OCI-LY7 (cell line): ENCODE data around the gene CLPSL2. TPM values are rescaled to one million over a fixed set of nuclear protein-coding genes. Genes with fewer than 3 reads are reported as not detected.

Source experiments
- BruUV-seq: library from RNA; stranded (reverse); fragments of 400-500 nt; replicated peaks from 2 replicates; lab custom pipeline; 2021; lab: Mats Ljungman, UMichigan
- CTCF ChIA-PET: fragments of 300-600 bp; sonication (Branson Sonifier 250); formaldehyde crosslinking; loops from one replicate; lab custom pipeline; 2022; ENCODE audit warnings: antibody characterized with exemption; ENCODE audit not compliant: unreplicated experiment; lab: Charles Lee
- POLR2A ChIA-PET: fragments of 300-600 bp; sonication (Branson Sonifier 250); formaldehyde crosslinking; loops from one replicate; lab custom pipeline; 2022; ENCODE audit warnings: antibody characterized with exemption; lab: Charles Lee
- DNase-seq: peaks from one replicate; pipeline ENCODE4 v3.0.0-alpha.2; 2015; ENCODE audit warnings: low spot score
- H2AFZ ChIP-seq: fragments of 200-600 bp; sonication (generic), shearing (Covaris generic); 2 replicates; pipeline ENCODE4 v1.6.1; 2014; ENCODE audit warnings: mild to moderate bottlenecking, antibody characterized with exemption, low read length, moderate library complexity
- H3K27ac ChIP-seq: fragments of 200-600 bp; sonication (generic); 2 replicates; pipeline ENCODE4 v1.5.1; 2014; ENCODE audit warnings: mixed run types, low read depth, mild to moderate bottlenecking, moderate library complexity, low read length, inconsistent platforms; ENCODE audit not compliant: poor library complexity, severe bottlenecking
- H3K36me3 ChIP-seq: fragments of 200-600 bp; sonication (generic); 2 replicates; pipeline ENCODE4 v1.6.1; 2014; ENCODE audit warnings: mild to moderate bottlenecking, antibody characterized with exemption, low read length, moderate library complexity, mixed read lengths; ENCODE audit not compliant: insufficient read depth
- H3K4me1 ChIP-seq: fragments of 200-600 bp; sonication (generic); 2 replicates; pipeline ENCODE4 v1.5.1; 2014; ENCODE audit warnings: mild to moderate bottlenecking, low read length; ENCODE audit not compliant: insufficient read depth, poor library complexity, severe bottlenecking
- H3K4me2 ChIP-seq: fragments of 200-600 bp; sonication (generic); 2 replicates; pipeline ENCODE4 v1.6.1; 2014; ENCODE audit warnings: mild to moderate bottlenecking, low read length
- H3K4me3 ChIP-seq: fragments of 200-600 bp; sonication (generic); 2 replicates; pipeline ENCODE4 v1.5.1; 2014; ENCODE audit warnings: mild to moderate bottlenecking, low read depth, low read length; ENCODE audit not compliant: poor library complexity, severe bottlenecking
- H3K79me2 ChIP-seq: fragments of 200-600 bp; sonication (generic); 2 replicates; pipeline ENCODE4 v1.6.1; 2016; ENCODE audit warnings: low read depth, mild to moderate bottlenecking, low read length, moderate library complexity, mixed read lengths; ENCODE audit not compliant: insufficient read depth
- H3K9me2 ChIP-seq: fragments of 200-600 bp; sonication (generic); 2 replicates; pipeline ENCODE4 v1.6.1; 2016; ENCODE audit warnings: mild to moderate bottlenecking, low read length, mixed read lengths; ENCODE audit not compliant: insufficient read depth
- H3K9me3 ChIP-seq: fragments of 200-600 bp; sonication (generic); 2 replicates; pipeline ENCODE4 v1.6.1; 2014; ENCODE audit warnings: mild to moderate bottlenecking, mixed run types, low read length, mixed read lengths
- H4K20me1 ChIP-seq: fragments of 200-600 bp; sonication (generic); 2 replicates; pipeline ENCODE4 v1.6.1; 2014; ENCODE audit warnings: mild to moderate bottlenecking, antibody characterized with exemption, low read length, moderate library complexity, mixed read lengths; ENCODE audit not compliant: insufficient read depth
- CTCF ChIP-seq: fragments of 200-600 bp; sonication (generic); conservative IDR thresholded peaks from 2 replicates; pipeline ENCODE4 v1.5.1; 2014; ENCODE audit warnings: mild to moderate bottlenecking, antibody characterized with exemption, low read length, moderate library complexity, mixed read lengths
- EZH2phosphoT487 ChIP-seq: fragments of 200-600 bp; sonication (generic); IDR thresholded peaks from 2 replicates; pipeline ENCODE4 v1.6.1; 2018; ENCODE audit warnings: low read depth, borderline replicate concordance, mild to moderate bottlenecking, mixed run types, antibody characterized with exemption, low read length, moderate library complexity, mixed read lengths
- intact Hi-C: fragments of 100-400 bp; cut with micrococcal nuclease; formaldehyde crosslinking; loops from one replicate; pipeline ENCODE4 v1.10.0; 2022; ENCODE audit not compliant: unreplicated experiment
- total RNA-seq, 2 experiments: library from RNA; depleted of rRNA in 1 of 2; stranded (reverse); fragments of >200 nt in 1 of 2; shearing (Covaris generic) in 1 of 2; gene quantifications; 2 replicates each; pipeline ENCODE4 v1.2.3, GENCODE V29; 2014 to 2022

Gene CLPSL2
- total RNA-seq, 2 experiments from 2014 or later, result not detected

- no peak for DNase-seq
- no peaks in the 10 kb centered on the region for H3K36me3 ChIP-seq
- H3K79me2 ChIP-seq, result no peaks in the 10 kb centered on the region
- no TSS peak for BruUV-seq
- no peak overlapping the region for H3K4me3 ChIP-seq
- POLR2A ChIA-PET, result interaction anchor here (1.0 kb wide), 1 partner anchor 24 kb away, joined by 3 read pairs; no protein-coding TSS in a partner anchor
- peaks cover 15% of the 10 kb centered on the region for H3K4me1 ChIP-seq
- no peaks in the 10 kb centered on the region for H4K20me1 ChIP-seq
- TF ChIP-seq EZH2phosphoT487, result no peak
- no peak for TF ChIP-seq CTCF
- no peak overlapping the region for H3K4me2 ChIP-seq
- no peaks in the 10 kb centered on the region for H3K9me3 ChIP-seq
- no peak overlapping the region for H3K27ac ChIP-seq
- CTCF ChIA-PET, result no interaction called here
- H3K9me2 ChIP-seq, result no peaks in the 10 kb centered on the region
- intact Hi-C loops, result no loop called here
- no peak overlapping the region for H2AFZ ChIP-seq
Measured at GRCh38 chr6:35775031-35775430, 1.4 kb upstream of the CLPSL2 start.

GRCh38 chr6:35777356-35778102, 1.1 kb downstream of the CLPSL2 start:
- DNase-seq, result no peak
- Histone ChIP-seq H3K27ac (no peak overlapping the region), H3K79me2 (no peaks in the 10 kb centered on the region), H2AFZ (no peak overlapping the region), H3K4me3 (no peak overlapping the region), H3K4me2 (no peak overlapping the region), H3K36me3 (no peaks in the 10 kb centered on the region), H3K9me2 (no peaks in the 10 kb centered on the region), H3K4me1 (no peaks in the 10 kb centered on the region), H3K9me3 (no peaks in the 10 kb centered on the region), H4K20me1 (no peaks in the 10 kb centered on the region)
- POLR2A ChIA-PET, result no interaction called here
- CTCF ChIA-PET, result no interaction called here
- no TSS peak for BruUV-seq
- no peak for TF ChIP-seq CTCF
- no peak for TF ChIP-seq EZH2phosphoT487
- intact Hi-C loops, result no loop called here

- no peak for DNase-seq
- H3K27ac ChIP-seq, result no peak overlapping the region
- H3K9me3 ChIP-seq, result no peaks in the 10 kb centered on the region
- H2AFZ ChIP-seq, result no peak overlapping the region
- intact Hi-C loops, result no loop called here
- TF ChIP-seq EZH2phosphoT487 (no peak), CTCF (no peak)
- CTCF ChIA-PET, result interaction anchor here (0.9 kb wide), 1 partner anchor 29 kb away, joined by 5 read pairs; no protein-coding TSS in a partner anchor
- no peaks in the 10 kb centered on the region for H3K4me1 ChIP-seq
- no peak overlapping the region for H3K4me3 ChIP-seq
- H3K36me3 ChIP-seq, result no peaks in the 10 kb centered on the region
- H3K9me2 ChIP-seq, result no peaks in the 10 kb centered on the region
- POLR2A ChIA-PET, result interaction anchor here (0.6 kb wide), 2 partner anchors 38 to 576 kb away, joined by 3 read pairs; no protein-coding TSS in a partner anchor
- no peaks in the 10 kb centered on the region for H3K79me2 ChIP-seq
- H4K20me1 ChIP-seq, result no peaks in the 10 kb centered on the region
- no peak overlapping the region for H3K4me2 ChIP-seq
- BruUV-seq, result no TSS peak
Measured at GRCh38 chr6:35778437-35778836, 2.0 kb downstream of the CLPSL2 start.
